Testis (tissue), 2 donors: Measurements from ENCODE around the gene TGFBR3.

Source experiments
- POLR2A ChIP-seq: fragments of 450-650 bp; IDR thresholded peaks from one replicate; pipeline ENCODE4 v1.6.1; 2017; ENCODE audit warnings: antibody characterized with exemption, mild to moderate bottlenecking, moderate library complexity
- TF ChIP-seq, protein P1 (sequence below), 3 experiments: fragments of 450-650 bp in 2 of 3; fragments of 200-600 bp in 1 of 3; sonication (generic) in 1 of 3; IDR thresholded peaks; one replicate each; pipeline ENCODE4 v1.5.1; 2016 to 2019; ENCODE audit warnings: antibody characterized with exemption in 3 of 3, mild to moderate bottlenecking in 2 of 3, moderate library complexity in 1 of 3

GRCh38 chr1:91912266-91912665 is 26.3 kb upstream of the TGFBR3 start:
- TF ChIP-seq, protein P1, sequence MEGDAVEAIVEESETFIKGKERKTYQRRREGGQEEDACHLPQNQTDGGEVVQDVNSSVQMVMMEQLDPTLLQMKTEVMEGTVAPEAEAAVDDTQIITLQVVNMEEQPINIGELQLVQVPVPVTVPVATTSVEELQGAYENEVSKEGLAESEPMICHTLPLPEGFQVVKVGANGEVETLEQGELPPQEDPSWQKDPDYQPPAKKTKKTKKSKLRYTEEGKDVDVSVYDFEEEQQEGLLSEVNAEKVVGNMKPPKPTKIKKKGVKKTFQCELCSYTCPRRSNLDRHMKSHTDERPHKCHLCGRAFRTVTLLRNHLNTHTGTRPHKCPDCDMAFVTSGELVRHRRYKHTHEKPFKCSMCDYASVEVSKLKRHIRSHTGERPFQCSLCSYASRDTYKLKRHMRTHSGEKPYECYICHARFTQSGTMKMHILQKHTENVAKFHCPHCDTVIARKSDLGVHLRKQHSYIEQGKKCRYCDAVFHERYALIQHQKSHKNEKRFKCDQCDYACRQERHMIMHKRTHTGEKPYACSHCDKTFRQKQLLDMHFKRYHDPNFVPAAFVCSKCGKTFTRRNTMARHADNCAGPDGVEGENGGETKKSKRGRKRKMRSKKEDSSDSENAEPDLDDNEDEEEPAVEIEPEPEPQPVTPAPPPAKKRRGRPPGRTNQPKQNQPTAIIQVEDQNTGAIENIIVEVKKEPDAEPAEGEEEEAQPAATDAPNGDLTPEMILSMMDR (IDR thresholded peaks at IDR 0.05) = no peak
- no peak for TF ChIP-seq POLR2A
